ENCODE results near the gene PTPN14.
"Not testable (repeated sequence)": the region's sequence is repeated elsewhere in the genome, so short reads cannot be mapped to it uniquely, and the experiment has no call there.

Gene PTPN14

DNA sequence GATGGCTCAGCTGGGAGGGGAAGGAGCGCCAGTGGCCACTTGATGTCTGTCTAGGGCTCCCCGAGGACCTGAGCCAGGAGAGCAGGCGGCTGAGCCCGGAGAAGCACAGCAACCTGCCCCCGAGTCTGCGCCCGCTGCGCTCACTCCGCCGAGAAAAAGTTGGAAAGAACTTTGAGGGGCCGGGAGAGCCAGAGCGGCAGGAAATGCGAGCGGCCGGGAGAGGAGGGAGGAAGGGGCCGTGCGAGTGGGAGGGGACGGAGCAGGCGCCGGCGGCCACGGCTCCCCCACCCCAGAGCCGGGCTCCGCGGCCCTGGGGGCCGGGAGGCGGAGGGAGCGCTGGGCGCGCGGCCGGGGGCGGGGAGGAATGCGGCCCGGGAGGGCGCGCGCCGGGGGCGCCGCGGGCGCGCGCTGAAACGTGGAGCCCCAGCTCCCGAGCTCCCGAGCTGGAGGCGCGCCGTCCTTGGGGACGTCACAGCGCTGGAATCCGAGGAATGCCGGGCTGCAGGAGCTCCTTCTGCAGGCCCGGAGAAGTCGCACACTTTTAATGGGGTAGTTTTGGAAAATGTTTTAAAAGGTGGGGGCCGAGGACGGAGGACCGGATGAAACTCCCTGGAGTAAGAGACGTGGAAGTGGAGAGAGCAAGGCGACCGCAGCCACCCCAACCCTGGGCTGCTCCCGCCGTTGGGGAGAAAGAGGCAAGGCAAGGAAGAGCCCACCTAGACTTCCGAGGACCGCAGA, at the start of gene PTPN14:
PTPN14 (minus strand) TSS at position 167 of the 738 bp plus-strand sequence. CDS start 86,799 bp downstream, outside the sequence.
- peak; percentile 68 for DNase-seq

DNA sequence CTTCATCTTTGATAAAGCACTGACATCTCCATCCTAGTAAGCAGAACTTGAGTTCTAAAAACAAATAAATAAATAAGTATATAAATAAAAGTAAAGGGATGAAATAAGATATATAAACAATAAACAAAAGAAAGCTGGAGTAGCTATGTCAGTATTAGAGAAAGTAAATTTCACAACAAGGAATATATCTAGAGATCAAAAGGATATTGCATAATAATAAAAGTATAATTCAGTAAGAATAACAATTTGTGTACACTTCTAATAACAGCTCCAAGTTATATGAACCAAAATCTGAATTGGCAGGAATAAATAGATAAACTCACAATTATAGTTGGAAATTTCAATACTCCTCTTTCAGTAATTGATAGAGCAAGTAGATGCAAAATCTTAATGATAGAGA, 41.8 kb upstream of the PTPN14 start:
- DNase-seq = no peak

DNA sequence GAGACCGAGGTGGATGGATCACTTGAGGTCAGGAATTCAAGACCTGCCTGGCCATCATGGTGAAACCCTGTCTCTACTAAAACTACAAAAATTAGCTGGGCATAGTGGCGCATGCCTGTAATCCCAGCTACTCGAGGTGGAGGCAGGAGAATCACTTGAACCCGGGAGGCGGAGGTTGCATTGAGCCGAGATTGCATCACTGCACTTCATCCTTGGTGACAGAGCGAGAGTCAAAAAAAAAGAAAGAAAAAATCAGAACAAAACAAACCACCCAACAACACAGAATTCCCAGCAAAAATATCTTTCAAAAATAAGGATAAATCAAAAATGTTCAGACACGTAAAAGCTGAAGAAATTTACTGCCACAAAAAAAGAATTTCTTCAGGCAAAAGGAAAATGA, 40.5 kb upstream of the PTPN14 start:
- not testable (repeated sequence) for DNase-seq

DNA sequence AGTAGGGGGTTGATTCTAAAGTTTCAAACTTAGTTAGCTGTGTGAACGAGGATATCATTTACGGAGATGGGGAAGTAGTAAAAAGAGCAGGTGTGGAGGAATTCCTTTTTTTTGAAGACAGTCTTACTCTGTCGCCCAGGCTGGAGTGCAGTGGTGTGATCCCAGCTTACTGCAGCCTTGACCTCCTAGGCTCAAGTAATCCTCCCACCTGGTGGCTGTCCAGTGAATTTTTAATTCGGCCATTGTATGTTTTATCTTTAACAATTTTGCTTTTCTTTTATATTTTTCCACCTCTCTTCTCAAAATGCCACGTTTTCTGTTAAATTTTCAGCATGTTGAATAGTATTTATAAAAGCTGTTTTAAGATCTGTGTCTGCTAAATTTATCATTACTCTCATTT, 39.3 kb upstream of the PTPN14 start:
- no peak for DNase-seq

DNA sequence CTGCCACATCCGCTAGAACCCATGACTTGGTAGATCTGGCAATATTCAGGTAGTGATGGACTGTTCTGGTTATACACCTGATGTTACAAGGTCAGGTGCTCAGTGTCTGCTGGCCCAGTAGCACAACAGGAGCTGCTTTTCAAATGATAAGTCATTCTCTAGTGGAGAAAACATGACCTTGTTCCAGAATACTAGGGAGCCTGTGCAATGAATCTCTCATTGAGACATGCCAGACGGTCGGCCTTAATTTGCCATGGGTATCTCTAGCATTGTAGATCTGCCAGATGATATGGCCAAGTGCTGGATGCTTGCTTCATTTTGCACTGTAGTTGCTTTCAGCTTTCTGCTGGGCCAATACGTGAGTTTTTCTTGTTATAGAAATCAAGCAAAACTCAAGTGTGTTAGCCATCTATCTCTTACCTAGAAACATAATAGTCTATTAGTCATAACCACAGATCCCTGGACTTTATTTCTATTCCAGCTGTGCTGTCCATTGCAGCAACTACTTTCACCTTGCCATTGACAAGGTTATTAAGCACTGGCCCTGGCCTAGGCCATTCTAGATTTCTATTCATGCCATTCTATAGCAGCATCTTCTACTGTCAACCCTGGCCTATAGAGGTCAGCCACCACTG, 37.7 kb upstream of the PTPN14 start:
- no peak for DNase-seq

DNA sequence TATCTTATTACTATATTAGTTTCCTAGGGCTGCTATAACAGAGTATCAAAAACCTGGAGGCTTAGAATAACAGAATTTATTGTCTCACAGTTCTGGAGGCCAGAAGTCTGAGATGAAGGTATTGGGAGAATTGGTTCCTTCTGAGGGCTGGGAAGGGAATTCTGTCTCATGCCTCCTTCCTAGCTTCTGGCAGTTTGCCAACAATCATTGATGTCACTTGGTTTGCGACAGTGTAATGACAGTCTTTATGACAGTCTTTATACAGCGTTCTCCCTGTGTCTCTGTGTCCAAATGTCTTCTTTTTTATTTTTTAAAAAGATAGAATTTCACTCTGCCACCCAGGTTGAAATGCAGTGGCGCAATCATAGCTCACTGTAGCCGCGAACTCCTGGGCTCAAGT, 35.8 kb upstream of the PTPN14 start:
- DNase-seq = no peak

DNA sequence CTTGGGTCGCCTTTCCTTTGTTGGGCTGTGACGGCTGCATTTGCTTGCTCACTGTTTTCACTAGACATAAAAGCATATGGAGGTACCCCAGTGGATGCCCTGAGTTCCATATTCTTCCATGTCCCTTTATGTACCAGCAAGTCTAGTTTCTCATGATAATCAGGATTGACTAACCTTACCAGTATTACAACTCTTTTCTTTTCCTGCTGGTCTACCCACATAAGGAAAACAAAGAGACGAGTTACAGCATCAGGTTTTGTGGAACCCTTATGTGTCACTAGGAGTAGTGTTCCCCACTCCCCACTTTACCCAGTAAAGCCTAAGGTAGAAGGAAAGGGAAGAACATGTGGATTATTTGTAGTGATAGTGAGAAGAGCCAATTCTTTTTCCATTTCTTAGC, 35.2 kb upstream of the PTPN14 start:
- no peak for DNase-seq

DNA sequence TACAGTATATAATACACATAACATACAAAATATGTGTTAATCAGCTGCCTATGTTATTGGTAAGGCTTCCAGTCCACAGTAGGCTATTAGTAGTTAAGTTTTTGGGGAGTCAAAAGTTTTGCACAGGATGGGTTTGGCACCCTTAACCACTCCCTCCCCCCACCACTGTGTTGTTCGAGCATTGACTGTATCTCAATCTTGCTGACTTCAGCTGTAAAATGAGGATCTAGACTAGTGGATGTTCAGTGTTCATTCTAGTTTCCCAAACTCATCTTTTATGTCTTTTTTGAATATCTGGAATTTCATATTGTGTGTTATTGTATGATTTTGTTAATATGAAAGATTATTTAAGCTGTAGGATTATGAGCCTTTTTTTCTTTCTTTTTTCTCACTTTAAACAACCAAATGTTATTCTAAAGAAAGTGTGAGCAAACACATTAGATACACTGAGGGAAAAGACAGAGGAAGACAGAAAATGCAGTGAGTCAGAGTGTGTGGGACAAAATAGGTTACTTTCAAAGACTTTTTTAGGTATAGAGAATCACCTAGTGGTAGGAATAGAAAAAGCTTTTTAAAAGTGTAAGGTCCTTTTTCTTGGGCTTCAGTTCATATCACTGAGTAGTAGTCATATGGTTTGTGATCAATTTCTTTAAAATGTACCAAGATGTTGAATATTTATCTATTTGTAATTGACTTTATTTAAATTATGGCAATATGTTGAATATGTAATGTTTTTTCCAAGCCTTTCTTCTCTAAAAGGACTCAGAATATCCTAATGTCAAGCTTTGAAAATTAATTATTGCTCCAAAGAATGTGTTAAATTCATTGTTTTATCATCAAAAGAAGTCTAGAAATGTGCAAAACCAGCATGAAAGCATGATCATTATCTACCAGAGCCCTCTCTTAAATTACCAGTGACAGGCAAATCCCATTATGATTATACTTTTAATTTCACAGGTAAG, 33.7 kb upstream of the PTPN14 start:
- DNase-seq = peak; percentile 14

DNA sequence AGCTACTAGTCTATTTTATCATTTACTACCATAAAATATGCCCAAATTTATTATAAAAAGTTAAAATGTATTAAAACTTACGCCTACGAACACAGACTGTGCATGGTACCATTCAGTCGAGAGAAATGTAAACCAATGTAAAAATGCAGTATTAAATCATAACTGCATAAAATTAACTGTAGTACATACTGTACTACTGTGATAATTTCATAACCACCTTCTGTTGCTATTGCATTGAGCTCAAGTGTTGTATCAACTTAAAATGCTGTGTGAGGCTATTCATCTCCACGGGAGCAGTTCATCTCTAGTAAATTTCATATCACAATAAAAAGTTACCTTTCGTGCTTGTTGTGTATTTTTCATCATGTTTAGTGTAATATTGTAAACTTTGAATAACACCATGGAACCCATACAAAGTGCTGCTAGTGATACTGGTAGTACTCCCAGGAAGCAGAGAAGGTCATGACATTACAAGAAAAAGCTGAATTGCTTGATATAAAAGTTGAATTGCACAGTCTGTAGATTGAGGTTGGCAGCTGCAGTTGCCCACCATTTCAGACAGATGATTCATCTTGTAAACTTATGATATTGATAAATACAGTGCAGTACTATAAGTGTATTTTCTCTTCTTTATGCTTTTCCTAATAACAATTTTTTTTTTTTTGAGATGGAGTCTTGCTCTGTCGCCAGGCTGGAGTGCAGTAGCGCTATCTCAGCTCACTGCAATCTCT, 32.6 kb upstream of the PTPN14 start:
- no peak for DNase-seq

DNA sequence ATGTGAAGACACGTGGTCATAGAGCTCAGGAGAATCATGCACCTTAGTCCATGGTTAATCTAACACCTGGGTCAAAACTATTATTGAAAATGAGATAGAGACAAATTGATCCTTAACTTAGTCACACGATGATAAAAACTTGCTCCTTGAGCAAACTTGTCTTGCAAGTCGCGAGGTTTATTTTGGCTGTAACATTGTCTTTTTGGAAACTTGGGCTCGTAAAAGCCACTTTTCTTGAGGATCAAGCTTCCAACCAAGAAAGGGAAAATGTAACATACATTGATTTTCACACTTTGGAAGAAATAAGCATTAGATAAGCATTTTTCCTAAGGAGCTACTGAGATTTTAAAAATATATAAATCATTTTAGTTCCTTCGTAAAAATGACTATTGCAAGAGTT, 31.7 kb upstream of the PTPN14 start:
- DNase-seq = no peak

DNA sequence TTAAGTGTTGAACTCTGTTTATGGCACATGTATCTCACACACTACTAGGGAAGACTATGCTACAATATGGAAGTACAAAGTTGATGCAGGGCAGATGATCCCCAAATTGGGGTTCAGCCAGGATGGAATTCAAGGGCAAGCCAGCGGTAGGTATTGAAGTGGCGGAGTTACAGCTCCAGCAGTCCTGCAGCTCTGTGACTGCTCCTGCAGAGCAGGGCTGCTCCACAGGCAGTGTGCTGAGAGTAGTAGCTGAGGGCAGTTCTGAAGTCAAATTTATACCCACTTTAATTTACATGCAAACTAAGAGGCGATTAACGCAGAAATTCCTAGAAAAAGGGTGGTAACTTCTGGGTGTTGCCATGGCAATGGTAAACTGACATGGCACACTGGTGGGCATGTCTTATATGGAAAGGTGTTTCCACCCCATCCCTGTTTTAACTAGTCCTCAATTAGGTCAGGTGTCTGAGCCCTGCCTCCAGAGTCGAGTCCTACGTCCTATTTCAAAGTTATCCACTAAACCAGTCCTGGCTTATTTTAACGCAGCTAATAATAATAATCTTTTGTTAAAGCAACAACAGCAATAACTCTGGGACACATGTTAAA, 31.0 kb upstream of the PTPN14 start:
- no peak for DNase-seq

DNA sequence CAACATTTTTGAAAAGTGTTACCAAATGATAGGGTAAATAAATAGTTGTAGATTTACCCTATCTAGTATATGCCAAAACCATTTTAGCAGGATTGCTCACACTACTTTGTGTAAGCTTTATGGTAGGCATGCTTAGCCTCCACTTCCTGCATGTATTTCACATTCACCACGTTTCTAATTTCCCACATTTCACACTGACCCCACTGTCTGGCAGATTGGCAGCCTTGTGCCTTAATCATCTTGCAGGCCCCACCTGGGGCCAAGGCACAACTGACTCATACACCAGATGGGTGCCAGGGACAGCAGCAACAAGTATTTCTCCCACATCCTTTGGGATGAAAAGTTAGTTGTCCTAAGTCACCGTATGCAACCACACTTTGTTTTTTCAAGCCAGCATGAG, 30.4 kb upstream of the PTPN14 start:
- DNase-seq = no peak

DNA sequence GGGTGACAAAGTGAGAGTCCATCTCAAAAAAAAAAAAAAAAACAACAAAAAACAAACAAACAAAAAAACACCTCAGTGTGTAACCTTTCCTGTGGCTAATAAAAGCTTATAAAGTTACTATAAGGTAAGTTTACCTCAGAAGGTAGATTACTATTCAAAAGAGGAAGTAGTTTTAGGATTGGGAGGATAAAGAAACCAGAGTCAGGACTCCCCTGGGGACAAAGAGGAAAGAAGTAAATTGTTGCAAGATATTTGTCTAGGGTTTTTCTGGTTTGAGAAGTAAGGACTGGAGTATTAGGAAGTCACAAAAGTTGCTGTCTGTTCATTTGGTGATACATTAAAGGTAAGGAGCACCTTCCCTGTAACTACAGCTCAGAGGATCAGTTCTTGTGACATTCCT, 27.8 kb upstream of the PTPN14 start:
- no peak for DNase-seq

DNA sequence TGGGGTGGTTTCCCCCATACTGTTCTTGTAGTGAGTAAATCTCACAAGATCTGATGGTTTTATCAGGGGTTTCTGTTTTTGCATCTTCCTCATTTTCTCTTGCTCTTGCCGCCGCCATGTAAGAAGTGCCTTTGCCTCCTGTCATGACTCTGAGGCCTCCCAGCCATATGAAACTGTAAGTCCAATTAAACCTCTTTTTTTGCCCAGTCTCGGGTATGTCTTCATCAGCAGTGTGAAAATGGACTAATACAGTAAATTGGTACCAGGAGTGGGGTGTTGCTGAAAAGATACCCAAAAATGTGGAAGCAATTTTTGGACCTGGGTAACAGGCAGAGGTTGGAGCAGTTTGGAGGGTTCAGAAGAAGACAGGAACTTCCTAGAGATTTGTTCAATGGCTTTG, 24.7 kb upstream of the PTPN14 start:
- DNase-seq = not testable (repeated sequence)

DNA sequence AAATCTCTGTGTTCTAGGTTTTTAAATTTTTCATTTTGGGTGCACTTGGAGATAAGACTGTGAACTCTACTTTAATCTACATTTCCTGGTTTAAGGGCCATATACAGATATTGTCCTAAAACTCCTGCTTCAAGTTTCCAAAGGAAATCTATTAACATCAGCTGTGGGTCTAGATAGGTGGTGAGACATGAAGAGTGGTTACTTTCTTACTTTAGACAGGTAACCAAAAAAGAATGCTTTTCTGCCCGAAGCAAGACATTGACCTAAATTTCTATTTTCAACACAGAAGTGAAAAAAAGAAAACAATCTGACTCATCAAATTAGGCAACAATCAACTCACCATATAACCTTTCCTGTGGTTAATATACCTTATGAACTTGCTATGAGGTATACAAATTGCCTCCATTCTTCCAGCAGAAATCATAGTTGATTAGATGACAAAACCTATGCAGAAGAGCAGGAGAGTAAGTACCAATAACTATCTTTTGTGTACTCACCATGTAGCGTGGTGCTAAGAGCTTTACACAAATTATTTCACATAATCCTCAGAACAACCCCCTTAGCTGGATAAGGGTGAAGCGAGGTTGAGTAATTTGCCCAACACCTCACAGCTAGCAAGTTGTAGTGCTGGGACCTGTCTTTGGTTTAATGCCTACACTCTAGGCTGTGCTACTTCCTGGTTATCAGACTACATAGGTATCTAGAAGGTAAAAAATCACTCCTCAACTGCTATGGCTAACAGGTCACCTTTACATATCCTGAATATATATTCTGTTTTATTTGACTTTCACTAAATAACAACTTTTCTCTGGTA, 23.4 kb upstream of the PTPN14 start:
- DNase-seq = no peak

DNA sequence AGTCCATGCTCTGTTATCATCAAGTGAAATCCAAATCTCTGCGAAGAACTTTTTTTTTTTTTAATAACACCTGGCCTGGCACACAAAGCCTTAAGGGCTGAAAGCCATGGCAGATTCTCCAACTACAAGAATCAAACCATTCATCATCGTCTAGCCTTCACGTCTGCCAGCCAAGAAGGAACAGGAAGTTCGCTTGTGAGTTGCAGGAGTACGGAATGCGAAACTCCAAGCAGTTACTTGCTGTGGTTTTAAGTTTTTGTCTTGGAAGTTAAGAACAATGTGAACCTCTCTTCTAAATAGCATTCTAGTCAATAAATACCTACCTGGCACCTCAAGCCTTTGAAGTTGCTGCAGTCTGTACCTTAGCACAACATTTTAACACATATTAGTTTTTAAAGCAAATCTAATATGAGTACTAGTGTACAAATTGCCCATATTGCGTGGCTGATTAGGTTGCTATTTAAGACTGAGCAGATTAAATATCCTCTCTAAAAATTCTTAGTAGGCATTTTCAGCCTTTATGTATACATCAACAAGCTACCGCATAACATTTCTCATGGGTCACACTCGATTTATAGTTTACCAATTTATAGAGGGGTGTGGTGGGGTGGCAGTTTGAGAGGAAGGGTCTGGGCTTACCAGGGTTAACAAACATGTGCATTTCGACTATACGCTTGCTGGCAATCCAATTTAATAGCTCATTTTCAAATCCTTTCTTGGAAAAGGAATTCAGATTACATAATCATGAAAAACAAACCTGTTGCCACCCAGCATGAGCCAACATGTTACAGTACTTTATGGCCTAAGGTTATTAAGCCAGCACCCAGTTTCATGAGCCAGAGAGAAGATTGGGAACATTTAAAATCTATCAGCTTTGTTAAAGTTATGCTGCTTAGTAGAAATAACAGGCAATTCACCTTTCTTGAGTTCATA, 22.2 kb upstream of the PTPN14 start:
- DNase-seq = peak; percentile 3

DNA sequence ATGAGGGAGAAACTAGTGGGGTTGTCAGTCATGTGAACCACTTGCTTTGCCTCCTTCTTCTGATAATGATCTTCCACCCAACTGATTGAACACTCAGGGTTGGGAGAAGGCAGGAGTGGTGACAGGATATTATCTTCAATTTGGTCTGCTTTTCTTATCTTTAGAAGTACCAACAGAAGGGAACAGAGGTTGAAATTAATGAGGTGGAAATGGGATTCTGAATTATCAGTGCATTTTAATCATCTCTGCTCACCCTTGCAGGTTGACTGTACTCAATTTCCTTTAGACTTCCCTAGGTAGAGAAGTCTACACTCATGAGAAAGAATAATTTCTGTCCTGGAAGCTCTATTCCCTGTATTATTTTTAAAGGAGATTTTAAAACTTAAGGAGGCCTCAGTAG, 19.9 kb upstream of the PTPN14 start:
- DNase-seq = no peak

DNA sequence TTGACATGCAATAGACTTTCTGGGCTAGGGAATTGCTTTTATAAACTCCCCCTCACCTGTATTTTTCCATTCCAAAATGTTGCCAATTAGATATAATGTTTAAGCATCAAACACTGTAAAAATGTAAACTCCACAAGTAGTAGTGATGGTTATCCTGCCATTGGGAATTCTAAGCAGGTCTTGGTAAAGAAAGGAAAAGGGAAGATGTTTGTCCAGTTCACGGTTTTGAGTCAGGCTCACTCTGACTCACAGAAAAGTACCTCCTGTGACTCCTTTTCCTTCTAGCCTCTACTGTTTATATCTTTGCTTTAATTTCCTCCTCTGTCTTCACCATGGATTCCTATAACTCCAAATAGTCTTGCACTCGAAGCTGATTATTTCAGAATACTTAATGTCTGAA, 19.0 kb upstream of the PTPN14 start:
- DNase-seq = no peak

DNA sequence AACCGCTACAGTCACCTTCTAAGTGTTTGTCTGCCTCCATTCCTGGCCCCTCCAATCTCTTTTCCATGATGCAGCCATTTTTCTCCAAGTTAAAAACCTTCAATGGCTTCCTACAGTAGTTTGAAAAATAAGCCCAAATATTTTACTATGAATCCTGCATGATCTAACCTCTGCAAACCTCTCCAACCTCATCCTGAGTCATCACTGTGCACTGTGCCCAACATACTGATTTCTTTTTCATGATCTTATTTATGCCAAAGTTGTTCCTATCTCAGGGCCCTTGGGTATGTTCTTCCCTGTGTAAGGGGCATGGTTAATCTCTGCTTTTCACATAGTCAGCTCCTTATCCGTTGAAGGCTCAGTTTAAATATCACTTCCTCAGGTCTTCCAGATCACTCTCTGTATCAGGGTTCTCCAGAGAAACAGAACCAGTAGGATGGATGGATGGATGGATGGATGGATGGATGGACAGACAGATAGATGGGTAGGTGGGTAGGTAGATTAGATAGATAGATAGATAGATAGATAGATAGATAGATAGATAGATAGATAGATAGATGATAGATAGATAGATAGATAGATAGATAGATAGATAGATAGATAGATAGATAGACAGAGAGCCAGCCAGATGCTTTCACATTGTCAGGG, 18.1 kb upstream of the PTPN14 start:
- DNase-seq = no peak

DNA sequence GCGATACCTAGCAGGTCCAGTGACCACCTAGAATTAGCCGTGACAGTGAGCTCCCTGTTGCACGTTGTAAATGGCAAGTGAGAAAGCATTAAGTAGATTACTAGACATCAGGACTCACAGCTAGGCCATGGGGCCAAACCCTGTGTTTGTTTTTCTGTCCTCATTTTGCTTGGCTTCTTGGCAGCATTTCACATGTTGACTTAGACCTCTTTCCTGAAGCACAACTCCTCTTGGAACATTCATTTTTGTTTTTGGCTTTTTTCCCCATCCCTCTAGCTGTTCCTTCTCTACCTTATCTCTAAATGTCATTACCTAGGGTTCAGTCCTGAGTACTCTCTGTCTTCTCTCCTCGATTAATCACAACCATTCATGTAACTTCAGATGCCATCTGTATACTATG, 16.9 kb upstream of the PTPN14 start:
- no peak for DNase-seq

Data from midbrain (tissue), 1 donor.